Cerebellar nuclear complex (tissue), 1 donor: ENCODE measurements around the gene UBE2O.
A peak's percentile ranks its signal among the peaks of the same experiment; 100 is the strongest.

ENCODE experiments used
- DNase-seq, 2 experiments: peaks; one replicate each; lab custom pipeline; 2025; lab: John Stamatoyannopoulos, UW

Gene UBE2O

DNA sequence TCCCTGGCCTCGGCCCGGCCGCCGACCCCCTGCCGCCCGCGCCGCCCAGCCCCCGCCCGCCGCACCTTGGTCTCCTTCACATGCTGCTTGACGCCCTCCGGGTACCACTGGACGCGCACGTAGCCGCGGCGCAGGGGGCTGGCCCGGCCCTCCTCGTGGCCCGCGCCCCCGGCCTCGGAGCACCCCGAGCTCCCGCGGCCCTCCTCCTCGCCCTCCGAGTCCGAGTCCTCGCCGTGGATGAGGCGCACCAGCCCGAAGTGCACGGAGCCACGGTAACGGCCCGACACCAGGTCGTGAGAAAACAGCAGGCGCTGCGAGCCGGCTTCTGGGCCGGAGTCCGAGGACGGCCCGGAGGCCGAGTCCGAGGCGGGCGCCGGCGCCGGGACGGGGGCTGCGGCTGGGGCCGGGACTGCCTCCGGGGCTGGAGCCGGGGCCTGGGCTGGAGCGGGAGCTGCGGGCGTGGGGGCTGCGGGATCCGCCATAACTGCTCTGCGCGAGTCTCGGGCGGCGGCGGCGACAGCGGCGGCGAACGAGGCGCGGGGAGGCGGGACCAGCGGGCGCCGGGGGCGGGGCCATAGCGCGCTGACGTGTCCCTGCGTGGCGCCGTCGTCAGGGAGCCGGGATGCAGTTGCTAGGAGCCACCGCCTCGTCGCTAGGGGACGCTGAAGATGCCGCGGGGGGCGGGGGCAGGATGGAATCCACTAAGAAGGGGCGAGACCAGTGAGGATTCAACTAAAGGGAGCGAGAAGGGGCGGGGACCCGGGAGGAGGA is at the start of gene UBE2O:
Gene UBE2O (minus strand): TSS at position 493 of the 771 bp plus-strand sequence. CDS start 11 bp downstream, at position 482.
- peak in 1 of 2 experiments; percentile 40 for DNase-seq

DNA sequence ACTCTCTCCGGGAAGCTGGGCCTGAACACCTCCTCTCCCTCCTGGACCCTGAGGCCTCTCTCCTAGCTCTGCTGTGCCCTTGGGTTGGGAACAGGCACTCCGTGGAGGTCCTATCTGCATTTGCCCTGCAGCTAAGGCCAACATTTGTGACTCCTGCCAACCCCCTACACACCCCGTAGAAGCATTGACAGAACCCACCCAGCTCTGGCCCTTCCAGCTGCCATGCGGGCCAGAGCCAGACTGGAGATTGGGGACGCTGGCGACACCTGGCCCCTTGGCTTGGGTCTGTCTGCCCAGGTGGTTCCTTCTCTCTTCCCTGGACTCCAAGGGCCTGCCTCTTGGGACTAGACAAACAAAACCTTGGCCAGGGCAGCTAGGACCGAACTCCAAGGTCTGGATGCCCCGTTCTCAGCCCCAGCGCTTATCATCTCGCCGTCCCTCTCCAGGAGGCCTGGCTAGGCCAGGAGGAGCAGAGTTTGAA is 48.9 kb upstream of the UBE2O start:
- DNase-seq: no peak

DNA sequence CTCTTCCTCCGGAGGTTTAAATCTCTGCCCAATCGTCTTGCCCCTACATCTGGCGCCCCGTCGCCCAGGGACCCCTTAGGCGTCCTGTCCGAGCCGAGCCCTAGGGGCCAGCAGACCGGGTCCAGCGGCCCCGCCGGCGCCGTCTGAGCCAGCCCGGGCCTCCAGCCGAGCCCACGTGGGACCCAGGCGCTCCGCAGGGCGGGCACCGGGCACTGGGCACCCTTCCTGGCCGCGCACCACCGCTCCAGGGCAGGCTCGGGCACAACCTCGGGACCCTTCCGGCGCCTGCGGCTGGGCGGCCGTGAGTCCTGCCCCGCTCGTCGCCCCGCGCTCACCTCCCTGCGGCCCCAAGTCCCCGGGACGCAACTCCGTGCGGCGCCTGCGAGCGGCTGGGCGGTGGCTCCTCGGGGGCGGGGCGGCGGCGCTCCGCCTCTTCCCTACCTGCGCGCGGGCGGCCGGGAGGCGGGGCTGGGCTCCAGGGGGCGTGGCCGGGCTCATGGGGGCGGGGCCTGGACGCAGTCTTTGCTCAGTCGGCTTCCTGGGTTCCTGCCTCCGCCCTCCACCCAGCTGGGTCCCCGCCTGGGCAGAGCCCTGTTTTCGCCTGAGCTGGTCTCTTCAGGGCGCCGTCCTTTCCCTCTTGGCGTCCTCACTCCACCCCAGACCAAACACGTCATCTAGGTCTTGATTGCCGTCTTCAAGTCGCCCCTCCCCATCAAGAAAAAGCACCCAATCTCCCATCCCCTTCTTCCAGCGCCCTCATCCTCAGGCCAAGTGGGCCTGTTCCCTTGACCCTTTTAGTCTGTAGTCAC is 48.3 kb upstream of the UBE2O start, which contains the start of gene RHBDF2:
Gene RHBDF2 (minus strand): TSS at position 406 of the 809 bp plus-strand sequence. CDS start 19,899 bp downstream, outside the sequence.
- no peak for DNase-seq

DNA sequence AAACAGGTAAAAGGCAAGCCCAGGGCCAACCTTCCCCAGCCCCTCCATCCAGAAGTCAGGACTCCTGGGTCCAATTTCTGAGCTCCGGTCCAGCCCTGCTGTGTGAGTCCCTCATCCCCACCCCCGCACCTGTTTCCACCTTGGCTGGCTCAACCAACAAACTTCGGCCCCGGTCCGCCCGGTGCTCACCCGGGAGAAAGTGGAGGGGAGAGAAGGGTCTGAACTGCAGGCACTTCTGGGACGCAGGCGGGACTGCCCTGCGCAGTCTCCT is 47.7 kb upstream of the UBE2O start:
- DNase-seq: no peak

DNA sequence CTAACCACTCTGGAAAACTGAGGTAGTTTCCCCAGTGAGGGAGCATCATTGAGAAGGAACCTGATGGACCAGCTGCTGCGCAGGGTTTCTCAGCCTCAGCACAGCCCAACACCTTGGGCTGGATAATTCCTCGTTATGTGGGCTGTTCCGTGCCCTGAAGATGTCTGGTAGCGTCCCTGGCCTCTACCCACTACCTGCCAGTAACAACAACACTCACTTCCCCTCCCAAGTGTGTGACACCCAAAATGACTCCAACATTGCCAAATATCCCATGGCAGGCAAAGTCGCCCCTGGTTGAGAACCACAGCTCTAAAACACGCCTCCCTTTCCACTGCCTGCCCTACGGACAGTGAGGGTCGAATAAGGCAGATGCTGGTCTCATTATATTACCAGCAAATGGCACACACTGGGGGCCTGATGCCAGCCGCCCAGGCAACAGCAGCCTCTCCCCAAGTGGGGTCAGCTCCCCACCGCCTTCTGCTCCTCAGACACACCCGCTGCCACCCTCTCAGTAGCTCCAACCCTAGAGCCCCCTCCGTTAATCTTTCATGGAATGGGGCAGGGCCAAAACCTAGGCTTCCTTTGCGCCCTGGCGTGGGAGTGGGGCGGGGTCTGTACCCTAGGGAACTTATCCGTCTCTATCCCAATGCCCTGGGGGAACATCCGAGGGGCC is 47.3 kb upstream of the UBE2O start:
- no peak for DNase-seq

DNA sequence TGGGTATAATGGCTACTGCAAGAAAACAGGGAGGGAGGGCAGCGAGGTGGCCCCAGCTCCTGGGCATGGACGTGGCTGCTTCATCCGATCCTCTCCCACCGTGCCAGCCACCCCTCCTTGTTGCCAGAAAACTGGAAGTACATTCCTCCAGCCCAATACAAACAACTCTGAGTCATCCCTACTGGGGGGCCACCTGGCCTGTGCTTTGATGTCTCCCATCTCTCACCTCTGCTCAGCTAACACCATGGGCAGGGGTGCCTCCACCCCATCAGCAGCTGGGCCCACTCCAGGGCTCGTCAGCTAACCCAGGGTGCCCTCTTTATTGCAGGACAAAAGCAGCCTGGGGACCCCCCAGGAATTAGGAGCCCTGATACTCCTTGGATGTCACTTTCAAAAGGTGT is 46.3 kb upstream of the UBE2O start:
- no peak for DNase-seq

DNA sequence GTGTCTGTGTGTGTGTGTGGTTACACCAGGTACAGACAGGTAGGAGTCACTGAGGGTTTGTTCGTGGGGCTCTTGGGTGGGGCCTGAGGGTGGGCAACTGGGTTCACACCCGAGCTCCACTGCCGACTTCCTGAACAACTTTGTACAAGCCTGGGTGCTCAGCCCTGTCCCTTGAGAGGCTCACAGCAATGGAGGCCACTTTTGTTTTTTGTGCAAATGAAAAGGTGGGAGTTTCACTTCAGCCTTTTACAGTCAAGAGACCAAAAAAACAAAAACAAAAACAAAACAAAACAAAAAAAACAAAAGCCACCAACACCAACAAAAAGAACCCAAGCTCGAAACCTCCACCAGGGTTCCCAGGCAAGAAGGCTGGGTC is 45.9 kb upstream of the UBE2O start:
- no peak for DNase-seq

DNA sequence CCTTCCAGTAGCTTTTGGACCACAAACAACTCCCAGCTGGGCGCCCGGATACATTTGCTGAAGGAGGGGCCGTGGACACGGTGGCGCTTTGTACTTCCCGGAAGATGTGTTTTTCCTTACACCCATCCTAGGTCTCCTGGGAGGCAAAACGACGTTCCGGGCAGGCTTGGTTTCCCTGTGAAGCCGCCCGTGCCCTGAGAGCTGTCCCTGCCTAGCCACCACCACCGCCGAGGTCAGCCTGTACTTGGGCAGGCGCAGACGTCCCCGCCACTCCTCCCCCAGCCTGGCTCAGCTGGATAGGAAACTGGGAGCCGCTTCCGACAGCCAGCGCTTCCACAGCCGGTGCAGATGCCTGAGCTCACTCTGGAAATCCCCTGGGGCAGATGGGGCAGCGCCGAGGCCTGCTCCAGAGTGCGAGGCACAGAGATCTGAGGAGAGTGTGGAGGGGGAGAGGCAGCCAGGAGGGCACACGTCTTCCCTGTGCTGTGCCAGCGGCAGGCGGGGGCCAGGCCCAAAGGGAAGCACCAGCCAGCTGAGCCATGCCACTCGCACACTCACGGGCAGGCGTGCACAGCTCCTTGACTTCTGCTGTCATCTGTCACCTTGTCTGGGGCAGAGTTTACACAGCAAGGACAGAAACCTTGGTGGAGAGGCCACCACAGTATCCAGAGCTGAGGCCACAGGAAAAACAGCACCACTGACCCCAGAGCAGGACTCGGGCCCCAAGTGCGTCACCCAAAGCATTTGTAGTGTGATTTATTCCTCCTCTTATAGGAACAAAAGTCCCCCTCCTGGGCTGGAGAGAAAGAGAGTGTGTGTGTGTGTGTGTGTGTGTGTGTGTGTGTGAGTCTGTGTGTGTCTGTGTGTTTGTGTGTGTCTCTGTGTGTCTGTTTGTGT is 45.3 kb upstream of the UBE2O start:
- no peak for DNase-seq

DNA sequence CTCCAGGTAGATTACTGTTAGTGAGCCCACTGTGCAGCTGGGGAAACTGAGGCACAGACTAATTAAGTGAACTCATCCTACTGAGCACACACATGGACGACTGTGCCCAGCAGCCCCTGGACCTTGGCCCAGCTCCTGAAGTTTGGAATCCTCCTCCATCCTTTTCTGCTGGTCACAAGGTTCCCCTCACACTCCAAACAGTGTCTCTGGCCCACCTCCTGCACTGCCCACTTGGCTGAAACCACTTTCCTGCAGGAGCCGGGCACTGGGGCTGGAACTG is 44.7 kb upstream of the UBE2O start:
- DNase-seq: no peak

DNA sequence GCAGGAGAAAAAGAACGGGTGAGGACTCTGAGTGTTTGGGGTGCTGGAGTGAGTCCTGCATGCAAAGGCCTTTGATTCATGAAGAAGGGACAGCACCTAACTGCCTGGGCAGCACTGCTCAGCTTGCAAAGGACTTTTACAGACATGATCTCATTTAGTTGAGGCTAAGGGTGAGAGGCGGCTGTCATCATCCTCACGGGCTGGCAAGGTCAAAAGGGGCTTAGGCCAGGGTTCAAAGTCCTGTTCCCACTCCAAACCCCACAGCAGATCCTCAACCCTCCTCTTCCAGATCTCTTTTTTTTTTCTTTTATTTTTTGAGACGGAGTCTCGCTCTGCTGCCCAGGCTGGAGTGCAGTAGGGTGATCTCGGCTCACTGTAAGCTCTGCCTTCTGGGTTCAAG is 43.5 kb upstream of the UBE2O start:
- no peak for DNase-seq

DNA sequence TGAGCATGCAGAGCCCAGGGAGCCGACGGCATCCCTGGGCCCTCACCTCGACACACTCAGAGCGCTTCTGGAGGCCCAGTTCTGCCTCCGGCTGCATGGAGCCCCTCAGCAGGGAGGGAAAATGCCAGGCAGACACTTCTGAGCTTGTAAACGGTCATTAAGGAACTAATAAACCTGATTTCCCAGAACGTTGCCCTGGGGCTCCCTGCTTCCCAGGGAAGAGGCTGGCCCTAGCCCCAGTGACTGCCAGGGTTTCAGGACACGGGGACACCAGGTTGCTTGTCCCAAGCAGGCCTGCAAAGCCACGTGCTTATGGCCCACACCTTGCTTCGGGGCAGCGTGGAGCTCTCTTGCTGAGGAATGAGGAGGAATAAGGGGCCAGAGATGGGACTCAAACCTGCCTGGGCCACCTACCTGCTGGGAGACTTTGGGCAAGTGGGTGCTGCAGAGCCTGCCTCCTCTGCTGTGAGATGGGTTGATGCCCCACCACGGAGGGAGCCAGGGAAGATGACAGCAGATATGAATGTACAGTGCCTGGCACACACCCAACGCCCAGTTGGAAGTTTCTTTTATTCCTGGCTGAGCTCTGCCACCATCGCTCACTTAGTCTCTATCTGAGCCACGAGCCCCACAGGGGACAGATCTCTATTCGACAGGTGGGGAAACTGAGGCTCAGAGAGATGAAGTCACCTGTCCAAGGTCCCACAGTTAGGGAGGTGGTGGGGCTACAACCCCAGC is 42.9 kb upstream of the UBE2O start:
- no peak for DNase-seq

DNA sequence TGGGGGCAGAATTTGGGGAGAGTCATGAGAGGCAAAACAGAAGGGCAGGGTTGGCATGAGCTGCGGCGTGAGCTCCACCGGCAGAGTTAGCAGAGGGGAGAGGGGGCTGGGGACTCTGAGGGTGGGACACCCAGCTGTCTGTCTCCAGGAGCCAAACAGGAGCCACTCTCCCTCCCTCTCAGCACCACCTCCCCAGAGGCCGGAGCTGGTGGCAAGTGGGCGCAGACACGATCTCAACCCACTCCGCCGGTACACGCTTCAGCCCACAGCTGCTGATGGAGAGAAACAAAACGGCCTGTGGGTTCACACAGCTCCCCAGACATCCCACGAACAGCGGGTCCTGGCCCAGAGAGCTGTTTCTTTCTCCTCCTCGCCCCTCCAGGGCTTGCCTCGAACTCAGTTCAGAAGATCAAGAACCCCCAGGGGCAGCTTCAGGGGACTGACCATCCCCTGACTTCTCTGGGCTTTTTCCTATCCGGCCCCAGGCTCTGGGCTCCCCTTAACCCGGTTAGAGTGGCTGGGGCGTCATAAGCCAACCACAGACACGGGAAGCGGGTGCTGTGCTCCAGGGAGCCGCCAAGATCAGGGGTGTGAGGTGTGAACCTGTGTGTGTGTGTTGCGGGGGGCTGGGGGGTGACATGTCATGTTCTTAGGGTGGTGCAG is 40.7 kb upstream of the UBE2O start:
- DNase-seq: no peak

DNA sequence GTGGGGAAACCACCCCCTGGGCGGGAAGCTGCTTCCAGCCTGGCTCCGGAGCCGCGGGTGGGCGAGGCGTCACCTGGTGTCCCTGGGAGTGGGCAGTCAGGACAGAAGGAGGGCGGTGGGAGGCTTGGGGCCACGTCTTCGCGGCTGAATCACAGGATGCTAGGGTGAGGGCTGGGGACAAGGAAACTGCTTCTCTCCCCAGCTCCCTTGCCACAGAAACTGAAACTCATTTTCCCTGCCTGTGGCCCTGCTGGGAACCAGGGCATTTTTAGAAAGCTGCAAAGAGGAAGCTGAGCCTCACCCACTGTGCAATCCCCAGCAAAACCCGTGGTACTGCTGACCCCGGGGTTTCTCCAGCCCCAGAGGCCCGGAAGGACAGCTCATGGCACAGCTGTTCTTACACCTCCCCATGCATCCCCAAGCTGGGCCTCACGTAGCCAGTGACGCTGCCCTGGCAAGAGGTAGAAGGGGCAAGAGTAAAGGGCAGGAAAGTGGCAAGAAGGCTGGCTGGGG is 40.1 kb upstream of the UBE2O start:
- DNase-seq: no peak

DNA sequence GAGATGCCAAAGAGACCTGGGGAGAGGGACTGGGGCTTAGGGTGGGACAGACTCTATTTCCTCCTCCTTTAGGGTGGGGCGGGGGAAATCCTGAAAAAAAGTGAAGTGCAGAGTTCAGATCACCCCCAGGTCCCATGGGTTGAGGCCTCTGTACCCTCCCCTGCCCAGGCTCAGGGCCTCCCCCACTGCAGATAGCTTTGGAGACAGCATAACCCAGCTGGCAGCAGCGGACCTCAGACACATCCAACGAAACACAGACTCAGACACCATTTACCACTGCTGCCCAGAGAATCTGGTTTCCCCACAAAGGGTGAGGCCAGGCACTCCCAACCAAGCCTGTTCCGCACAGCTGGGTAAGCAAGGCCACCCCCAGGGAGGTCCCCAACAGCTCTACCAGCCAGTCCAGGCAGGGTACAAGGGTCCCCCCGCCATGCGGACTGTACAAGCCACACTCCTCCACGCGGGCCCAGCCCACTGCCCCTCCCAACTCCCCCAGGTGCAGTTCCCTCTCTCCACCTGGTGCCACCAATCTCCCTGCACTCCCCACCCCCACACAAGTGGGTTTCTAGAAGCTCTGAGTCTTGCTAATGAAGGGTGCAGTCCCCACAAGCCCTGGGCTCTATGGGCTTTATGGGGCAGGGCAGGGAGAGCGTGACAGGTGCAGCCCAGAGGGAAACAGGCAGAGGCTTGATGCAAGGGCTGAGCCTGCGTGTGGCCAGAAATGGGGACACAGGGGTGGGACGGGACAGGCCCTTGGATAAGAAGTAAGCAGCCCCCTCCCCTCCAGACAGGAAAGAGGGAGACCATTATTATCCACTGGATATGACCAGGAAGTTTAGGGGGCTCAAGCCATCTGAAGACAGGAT is 39.4 kb upstream of the UBE2O start:
- no peak for DNase-seq

DNA sequence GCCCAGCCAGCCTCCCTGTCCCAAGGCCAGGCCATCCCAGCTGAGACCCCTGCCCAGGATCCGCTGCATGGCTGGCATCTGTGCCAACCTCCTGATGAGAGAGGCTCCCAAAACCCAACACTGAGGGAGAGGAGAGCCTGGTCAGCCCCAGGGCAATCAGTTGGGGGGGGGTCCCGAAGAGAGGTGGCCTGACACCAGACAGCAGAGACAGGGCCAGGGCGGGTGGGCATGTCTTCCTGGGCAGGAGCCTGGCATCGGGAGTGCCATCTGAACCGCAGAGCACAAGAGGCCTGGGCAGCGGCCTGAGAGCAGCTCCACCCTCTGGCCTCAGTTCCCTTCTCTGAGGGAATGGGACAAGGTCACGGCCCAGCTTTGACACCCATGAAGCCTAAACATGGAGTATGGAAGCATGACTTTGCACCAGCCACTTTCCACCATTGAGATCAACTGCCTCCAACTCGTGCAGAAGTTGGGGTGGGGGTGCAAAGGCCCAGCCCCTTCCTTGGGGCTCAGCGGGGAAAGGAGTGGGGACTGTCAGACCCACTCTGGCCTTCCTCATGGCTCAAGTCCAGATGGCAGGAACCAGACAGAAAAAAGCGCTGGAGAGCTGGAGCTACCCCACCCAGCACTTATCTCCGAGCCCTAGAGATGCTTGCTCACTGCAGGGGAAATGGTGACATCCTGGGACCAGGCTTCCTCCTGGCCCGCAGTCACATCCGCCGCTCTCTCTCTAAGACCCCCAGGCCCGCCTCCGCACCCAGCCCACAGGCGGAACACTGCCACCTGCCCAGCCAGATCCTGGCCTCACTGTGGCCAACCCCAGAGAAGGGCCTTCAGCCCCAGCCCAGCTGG is 38.5 kb upstream of the UBE2O start:
- no peak for DNase-seq

DNA sequence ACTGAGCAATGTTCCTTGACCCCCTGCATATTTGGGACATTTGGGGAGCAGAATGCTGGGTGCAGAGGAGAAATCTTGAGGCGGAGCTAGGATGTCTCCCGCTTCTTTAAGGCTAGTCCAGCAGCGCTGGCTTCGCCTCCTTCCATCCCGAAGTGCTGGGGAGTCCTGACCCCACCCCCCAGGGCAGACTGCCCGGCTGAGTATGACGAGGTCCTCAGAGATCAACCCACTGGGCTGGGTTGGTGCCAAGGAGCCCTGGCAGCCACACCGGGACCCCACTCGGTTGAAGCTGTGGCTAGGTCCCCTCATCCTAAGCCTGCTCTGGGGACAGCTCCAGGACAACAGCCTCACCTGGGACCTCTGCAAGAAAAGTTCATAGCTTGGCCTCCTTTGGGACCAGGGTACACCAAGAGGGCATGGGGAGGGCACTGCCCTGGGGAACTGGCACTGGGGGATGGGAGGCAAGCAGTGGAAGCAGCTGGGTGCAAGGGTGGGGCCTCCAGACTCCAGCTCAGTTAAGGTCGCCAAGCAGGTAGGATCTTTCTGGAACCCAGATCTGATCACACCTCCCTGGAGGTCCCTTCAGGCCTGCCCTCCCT is 37.3 kb upstream of the UBE2O start:
- DNase-seq: no peak

DNA sequence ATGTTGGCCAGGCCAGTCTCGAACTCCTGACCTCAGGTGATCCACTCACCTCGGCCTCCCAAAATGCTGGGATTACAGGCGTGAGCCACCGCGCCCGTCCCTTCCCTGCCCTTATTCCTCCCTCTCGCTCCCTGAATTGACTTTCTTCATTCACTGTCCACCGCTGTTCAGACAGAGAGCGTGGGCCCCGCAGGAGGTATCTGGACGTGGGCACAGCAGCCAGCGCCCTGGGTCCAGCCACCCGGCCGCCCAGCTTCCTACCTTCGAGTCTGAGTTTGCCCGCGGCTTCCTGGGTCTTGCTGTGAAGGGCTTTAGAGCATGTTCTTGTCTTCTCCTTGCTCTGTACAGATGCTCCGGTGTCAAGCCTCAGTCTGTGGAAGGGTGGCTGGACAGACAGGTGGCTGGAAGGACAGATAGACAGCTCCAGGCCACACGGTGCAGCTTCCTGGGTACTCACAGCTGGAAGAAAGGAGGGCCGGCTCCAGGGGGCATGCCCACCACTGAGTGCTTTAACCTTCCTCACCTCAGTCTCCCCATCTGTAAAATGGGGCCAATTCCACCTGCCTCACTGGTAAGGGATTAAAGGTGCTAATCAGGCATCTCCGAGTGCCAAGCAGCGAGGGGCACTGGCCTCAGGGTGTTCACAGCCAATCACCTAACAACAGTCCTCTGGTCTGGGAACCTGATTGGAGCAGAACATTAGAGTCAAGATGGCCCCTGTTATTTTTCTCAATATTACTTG is 34.7 kb upstream of the UBE2O start:
- no peak for DNase-seq
